NCI-H2196 (cell line): ENCODE results near the gene NRDC.
"Not testable (repeated sequence)": the region's sequence is repeated elsewhere in the genome, so short reads cannot be mapped to it uniquely, and the experiment has no call there.

Experiments
- DNase-seq: peaks from one replicate; lab custom pipeline; 2025; ENCODE audit not compliant: unreplicated experiment; lab: John Stamatoyannopoulos, UW

NRDC gene

GRCh38 chr1:51878308-51878615 lies 265 bp downstream of the NRDC start:
- DNase-seq, result no peak

GRCh38 chr1:51877434-51878307 lies 856 bp downstream of the NRDC start:
- DNase-seq, result no peak

GRCh38 chr1:51875836-51876235 lies 2.7 kb downstream of the NRDC start:
- DNase-seq, result no peak

GRCh38 chr1:51875291-51875772 lies 3.2 kb downstream of the NRDC start:
- no peak for DNase-seq

- DNase-seq, result not testable (repeated sequence)
Measured at GRCh38 chr1:51873270-51873669, 5.3 kb downstream of the NRDC start.

GRCh38 chr1:51871351-51871975 lies 7.1 kb downstream of the NRDC start:
- DNase-seq, result no peak

- DNase-seq, result no peak
Measured at GRCh38 chr1:51870603-51871350, 7.8 kb downstream of the NRDC start.

- DNase-seq, result no peak
Measured at GRCh38 chr1:51867479-51868232, 10.9 kb downstream of the NRDC start.

GRCh38 chr1:51863384-51863783 lies 15.1 kb downstream of the NRDC start:
- no peak for DNase-seq

GRCh38 chr1:51861669-51862068 lies 16.9 kb downstream of the NRDC start:
- no peak for DNase-seq

GRCh38 chr1:51859735-51860134 lies 18.8 kb downstream of the NRDC start:
- DNase-seq, result no peak

GRCh38 chr1:51859333-51859732 lies 19.2 kb downstream of the NRDC start:
- no peak for DNase-seq

- DNase-seq, result no peak
Measured at GRCh38 chr1:51858892-51859291, 19.6 kb downstream of the NRDC start.

- no peak for DNase-seq
Measured at GRCh38 chr1:51856745-51857144, 21.8 kb downstream of the NRDC start.

- no peak for DNase-seq
Measured at GRCh38 chr1:51855624-51856023, 22.9 kb downstream of the NRDC start.

GRCh38 chr1:51853360-51853759 lies 25.2 kb downstream of the NRDC start:
- no peak for DNase-seq

- DNase-seq, result no peak
Measured at GRCh38 chr1:51851882-51852396, 26.6 kb downstream of the NRDC start.

- DNase-seq, result peak; percentile 18
Measured at GRCh38 chr1:51850420-51851223, 27.9 kb downstream of the NRDC start.

- DNase-seq, result no peak
Measured at GRCh38 chr1:51847294-51847920, 31.1 kb downstream of the NRDC start.

- no peak for DNase-seq
Measured at GRCh38 chr1:51843948-51844347, 34.6 kb downstream of the NRDC start.
